Prostate gland (tissue), 2 donors: ENCODE data around the gene TRIP13.

ENCODE experiments used
- POLR2A ChIP-seq: fragments of 450-650 bp; IDR thresholded peaks from one replicate; pipeline ENCODE4 v1.6.1; 2016; ENCODE audit warnings: antibody characterized with exemption, mild to moderate bottlenecking
- POLR2AphosphoS5 ChIP-seq: sonication (generic); formaldehyde crosslinking; IDR thresholded peaks from one replicate; pipeline ENCODE4 v1.6.1; 2017; ENCODE audit warnings: antibody characterized with exemption
- TF ChIP-seq, protein P1 (sequence below), 4 experiments: fragments of 200-600 bp in 2 of 4; fragments of 450-650 bp in 2 of 4; sonication (generic) in 2 of 4; IDR thresholded peaks; 1 replicate in 3 of 4; 2 replicates in 1 of 4; pipeline ENCODE4 v1.5.1; 2016 to 2019; ENCODE audit warnings: antibody characterized with exemption in 4 of 4, mild to moderate bottlenecking in 2 of 4, moderate library complexity in 2 of 4

DNA sequence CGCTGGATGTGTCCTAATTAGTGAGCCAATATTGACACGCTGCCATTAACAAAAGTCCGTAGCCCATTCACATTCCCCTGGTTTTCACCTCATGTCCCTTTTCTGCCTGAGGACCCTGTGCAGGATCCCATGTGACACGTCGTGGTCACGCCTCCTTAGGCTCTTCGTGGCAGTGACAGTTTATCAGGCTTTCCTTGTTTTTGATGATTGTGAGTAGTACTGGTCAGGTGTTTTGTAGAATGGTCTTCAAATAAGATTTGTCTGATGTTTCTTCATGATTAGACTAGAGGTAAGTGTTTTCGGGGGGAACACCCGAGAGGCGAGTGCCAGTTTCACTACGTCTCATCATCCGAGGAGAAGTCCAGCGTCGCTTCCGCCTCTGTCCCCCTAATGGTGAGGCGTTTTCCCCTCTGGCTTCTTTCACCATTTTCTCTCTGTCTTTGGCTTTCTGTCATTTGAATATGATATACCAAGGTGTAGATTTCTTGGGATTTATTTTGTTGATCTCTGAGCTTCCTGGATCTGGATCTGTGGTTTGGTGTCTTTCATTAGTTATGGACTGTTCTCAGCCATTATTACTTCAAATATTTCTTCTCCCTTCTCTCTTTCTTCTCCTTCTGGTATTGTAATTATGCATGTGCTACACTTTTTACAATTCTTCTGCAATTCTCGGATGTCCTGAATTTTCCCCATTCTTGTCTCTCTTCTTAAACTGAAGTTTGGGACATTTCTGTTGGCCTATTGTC lies 57.3 kb downstream of the TRIP13 start:
- TF ChIP-seq, protein P1, sequence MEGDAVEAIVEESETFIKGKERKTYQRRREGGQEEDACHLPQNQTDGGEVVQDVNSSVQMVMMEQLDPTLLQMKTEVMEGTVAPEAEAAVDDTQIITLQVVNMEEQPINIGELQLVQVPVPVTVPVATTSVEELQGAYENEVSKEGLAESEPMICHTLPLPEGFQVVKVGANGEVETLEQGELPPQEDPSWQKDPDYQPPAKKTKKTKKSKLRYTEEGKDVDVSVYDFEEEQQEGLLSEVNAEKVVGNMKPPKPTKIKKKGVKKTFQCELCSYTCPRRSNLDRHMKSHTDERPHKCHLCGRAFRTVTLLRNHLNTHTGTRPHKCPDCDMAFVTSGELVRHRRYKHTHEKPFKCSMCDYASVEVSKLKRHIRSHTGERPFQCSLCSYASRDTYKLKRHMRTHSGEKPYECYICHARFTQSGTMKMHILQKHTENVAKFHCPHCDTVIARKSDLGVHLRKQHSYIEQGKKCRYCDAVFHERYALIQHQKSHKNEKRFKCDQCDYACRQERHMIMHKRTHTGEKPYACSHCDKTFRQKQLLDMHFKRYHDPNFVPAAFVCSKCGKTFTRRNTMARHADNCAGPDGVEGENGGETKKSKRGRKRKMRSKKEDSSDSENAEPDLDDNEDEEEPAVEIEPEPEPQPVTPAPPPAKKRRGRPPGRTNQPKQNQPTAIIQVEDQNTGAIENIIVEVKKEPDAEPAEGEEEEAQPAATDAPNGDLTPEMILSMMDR (IDR thresholded peaks at IDR 0.05) = no peak
- TF ChIP-seq POLR2AphosphoS5 = no peak
- no peak for TF ChIP-seq POLR2A
